Loucy (cell line): ENCODE measurements around the gene PITPNC1.

Experiments
- CTCF ChIP-seq: fragments of 200-600 bp; sonication (generic); conservative IDR thresholded peaks from 2 replicates; pipeline ENCODE4 v1.5.1; 2014; ENCODE audit warnings: mild to moderate bottlenecking, antibody characterized with exemption, low read length
- EZH2phosphoT487 ChIP-seq: fragments of 200-600 bp; IDR thresholded peaks from 2 replicates; pipeline ENCODE4 v1.6.1; 2018; ENCODE audit warnings: antibody characterized with exemption, mild to moderate bottlenecking, moderate library complexity, borderline replicate concordance

GRCh38 chr17:67461876-67462275 lies 84.8 kb downstream of the PITPNC1 start:
- TF ChIP-seq CTCF (no peak), EZH2phosphoT487 (no peak)
